H9 (cell line): ENCODE results near the gene SLX4IP. TPM values are rescaled to one million over a fixed set of nuclear protein-coding genes. Genes with fewer than 3 reads are reported as not detected.

Experiments used
- DNase-seq: peaks from one replicate; pipeline ENCODE4 v3.0.0-alpha.2; 2017
- H2AFZ ChIP-seq: one replicate; pipeline ENCODE4 v1.6.1; 2013; ENCODE audit warnings: mild to moderate bottlenecking, low read length, control low read depth, moderate library complexity
- H2AK5ac ChIP-seq: 2 replicates; pipeline ENCODE4 v1.6.1; 2013; ENCODE audit warnings: low read length, control low read depth, mixed read lengths; ENCODE audit not compliant: insufficient read length
- H2BK120ac ChIP-seq: one replicate; pipeline ENCODE4 v1.6.1; 2013; ENCODE audit warnings: low read depth, mild to moderate bottlenecking, low read length, control low read depth, inconsistent platforms; ENCODE audit not compliant: poor library complexity, severe bottlenecking
- H2BK12ac ChIP-seq: 2 replicates; pipeline ENCODE4 v1.6.1; 2013; ENCODE audit warnings: low read length, control low read depth, mixed read lengths, low read depth; ENCODE audit not compliant: insufficient read length
- H2BK15ac ChIP-seq: 2 replicates; pipeline ENCODE4 v1.6.1; 2013; ENCODE audit warnings: low read depth, low read length, control low read depth
- H2BK20ac ChIP-seq: one replicate; pipeline ENCODE4 v1.6.1; 2013; ENCODE audit warnings: low read depth, mild to moderate bottlenecking, low read length, control low read depth, inconsistent platforms; ENCODE audit not compliant: poor library complexity, severe bottlenecking
- H2BK5ac ChIP-seq: 2 replicates; pipeline ENCODE4 v1.6.1; 2013; ENCODE audit warnings: low read length, control low read depth, mixed read lengths; ENCODE audit not compliant: insufficient read length
- H3K14ac ChIP-seq: 2 replicates; pipeline ENCODE4 v1.6.1; 2013; ENCODE audit warnings: low read length, control low read depth; ENCODE audit not compliant: insufficient read depth
- H3K18ac ChIP-seq: 2 replicates; pipeline ENCODE4 v1.6.1; 2013; ENCODE audit warnings: low read depth, mild to moderate bottlenecking, mixed read lengths, low read length, control low read depth; ENCODE audit not compliant: insufficient read length
- H3K23ac ChIP-seq: 2 replicates; pipeline ENCODE4 v1.6.1; 2013; ENCODE audit warnings: low read length, control low read depth, mixed read lengths, low read depth; ENCODE audit not compliant: insufficient read length
- H3K23me2 ChIP-seq: 2 replicates; pipeline ENCODE4 v1.6.1; 2013; ENCODE audit warnings: low read depth, mild to moderate bottlenecking, mixed read lengths, low read length, control low read depth; ENCODE audit not compliant: insufficient read length, poor library complexity, severe bottlenecking
- H3K27ac ChIP-seq: 2 replicates; pipeline ENCODE4 v1.5.1; 2013; ENCODE audit warnings: low read length, control low read depth, mixed read lengths, low read depth; ENCODE audit not compliant: insufficient read length
- H3K27me3 ChIP-seq: 2 replicates; pipeline ENCODE4 v1.6.1; 2013; ENCODE audit warnings: low read length, control low read depth, inconsistent platforms; ENCODE audit not compliant: insufficient read depth
- H3K4ac ChIP-seq: 2 replicates; pipeline ENCODE4 v1.6.1; 2013; ENCODE audit warnings: low read depth, mild to moderate bottlenecking, control low read depth, inconsistent platforms, low read length, moderate library complexity
- H3K4me1 ChIP-seq: 2 replicates; pipeline ENCODE4 v1.6.1; 2013; ENCODE audit warnings: low read length, control low read depth, inconsistent platforms; ENCODE audit not compliant: insufficient read depth
- H3K4me2 ChIP-seq: 2 replicates; pipeline ENCODE4 v1.6.1; 2013; ENCODE audit warnings: low read length, control low read depth, mixed read lengths; ENCODE audit not compliant: insufficient read length, insufficient read depth
- H3K56ac ChIP-seq: 2 replicates; pipeline ENCODE4 v1.6.1; 2013; ENCODE audit warnings: low read depth, mild to moderate bottlenecking, mixed read lengths, low read length, control low read depth; ENCODE audit not compliant: insufficient read length
- H3K79me1 ChIP-seq: 2 replicates; pipeline ENCODE4 v1.6.1; 2013; ENCODE audit warnings: low read depth, mild to moderate bottlenecking, moderate library complexity, low read length, control low read depth, inconsistent platforms; ENCODE audit not compliant: insufficient read depth, poor library complexity, severe bottlenecking
- H3K79me2 ChIP-seq: 2 replicates; pipeline ENCODE4 v1.6.1; 2013; ENCODE audit warnings: low read length, control low read depth, inconsistent platforms; ENCODE audit not compliant: insufficient read depth
- H3K9ac ChIP-seq: 2 replicates; pipeline ENCODE4 v1.6.1; 2013; ENCODE audit warnings: low read length, control low read depth, mixed read lengths; ENCODE audit not compliant: insufficient read length; ENCODE audit errors: extremely low read depth
- H3K9me3 ChIP-seq: one replicate; pipeline ENCODE4 v1.6.1; 2013; ENCODE audit warnings: low read depth, low read length, inconsistent platforms; ENCODE audit not compliant: control insufficient read depth
- H3T11ph ChIP-seq: one replicate; pipeline ENCODE4 v1.6.1; 2013; ENCODE audit warnings: mild to moderate bottlenecking, low read length, control low read depth, inconsistent platforms
- H4K20me1 ChIP-seq: one replicate; pipeline ENCODE4 v1.6.1; 2013; ENCODE audit not compliant: control insufficient read depth, insufficient read length, insufficient read depth
- H4K5ac ChIP-seq: 2 replicates; pipeline ENCODE4 v1.6.1; 2013; ENCODE audit warnings: low read depth, mild to moderate bottlenecking, mixed read lengths, low read length, control low read depth; ENCODE audit not compliant: insufficient read length
- H4K8ac ChIP-seq: replicated peaks from 2 replicates; pipeline ENCODE4 v1.6.1; 2013; ENCODE audit warnings: low read length, control low read depth, mixed read lengths, low read depth; ENCODE audit not compliant: insufficient read length
- H4K91ac ChIP-seq: 2 replicates; pipeline ENCODE4 v1.6.1; 2013; ENCODE audit warnings: low read depth, mild to moderate bottlenecking, moderate library complexity, mixed read lengths, low read length, control low read depth; ENCODE audit not compliant: insufficient read length
- H3K27ac Mint-ChIP-seq, 3 experiments: 2 replicates in 2 of 3; 3 replicates in 1 of 3; pipeline ENCODE4 v1.8.0; 2020 to 2021; ENCODE audit warnings: mixed read lengths in 3 of 3, mild to moderate bottlenecking in 1 of 3, moderate library complexity in 1 of 3
- H3K27me3 Mint-ChIP-seq: 2 replicates; pipeline ENCODE4 v1.8.0; 2021; ENCODE audit warnings: low read depth, mild to moderate bottlenecking, moderate library complexity, mixed read lengths
- H3K36me3 Mint-ChIP-seq, 3 experiments: 2 replicates in 2 of 3; 3 replicates in 1 of 3; pipeline ENCODE4 v1.8.0; 2020 to 2021; ENCODE audit warnings: low read depth in 3 of 3, mixed read lengths in 3 of 3; ENCODE audit not compliant: insufficient read depth in 1 of 3
- H3K4me1 Mint-ChIP-seq, 2 experiments: 2 replicates each; pipeline ENCODE4 v1.8.0; 2020; ENCODE audit warnings: mixed read lengths in 2 of 2
- H3K4me3 Mint-ChIP-seq, 2 experiments: 2 replicates in 1 of 2; 3 replicates in 1 of 2; pipeline ENCODE4 v1.8.0; 2020 to 2021; ENCODE audit warnings: mild to moderate bottlenecking in 2 of 2, mixed read lengths in 2 of 2, moderate library complexity in 1 of 2
- H3K9me3 Mint-ChIP-seq, 2 experiments: 2 replicates in 1 of 2; 3 replicates in 1 of 2; pipeline ENCODE4 v1.8.0; 2020; ENCODE audit warnings: mild to moderate bottlenecking in 2 of 2, mixed read lengths in 2 of 2, moderate library complexity in 1 of 2
- CTCF ChIP-seq: fragments of 200-600 bp; sonication (generic); conservative IDR thresholded peaks from 3 replicates; pipeline ENCODE4 v1.8.0; 2021; ENCODE audit warnings: antibody characterized with exemption, mild to moderate bottlenecking
- WGBS: extraction: QIAGEN DNeasy Blood & Tissue Kit; methylation state at CpG from one replicate; pipeline ENCODE4 v1.1.7; 2013; ENCODE audit warnings: missing lambda C conversion rate, low lambda C conversion rate, mixed read lengths; ENCODE audit not compliant: insufficient read length; ENCODE audit errors: extremely low coverage; 5-methylcytosine and 5-hydroxymethylcytosine counted together
- total RNA-seq: library from RNA; stranded (reverse); gene quantifications from 2 replicates; pipeline ENCODE4 v1.2.1, GENCODE V29; 2021

The SLX4IP gene
- total RNA-seq, 1 experiment from 2014 or later: 7.9 TPM

- H3K4ac ChIP-seq: no peak overlapping the region
- no CpG with 5 or more reads among the region's 38 CpGs for WGBS
- H2BK12ac ChIP-seq: no peak overlapping the region
- peaks cover 4% of the 10 kb centered on the region; the same call in 1 of the 2 replicates for H3K79me2 ChIP-seq
- H3K9ac ChIP-seq: peak overlapping the region; percentile 6
- H3K79me1 ChIP-seq: no peaks in the 10 kb centered on the region
- H2AK5ac ChIP-seq: no peak overlapping the region
- Mint-ChIP-seq H3K9me3 (no peaks in the 10 kb centered on the region), H3K36me3 (peaks cover 0 to 12% (median 1%) of the 10 kb centered on the region in 3 experiments; a peak in 3 of 7 replicates), H3K27ac (0 out of 7 replicates have a peak overlapping the region, but pooled peaks of 1 of the 3 experiments have one; percentile 77), H3K4me3 (peak overlapping the region; percentile 81 to 85), H3K27me3 (no peaks in the 10 kb centered on the region; the same call in 1 of the 2 replicates), H3K4me1 (peaks cover 31 to 32% of the 10 kb centered on the region in 2 experiments)
- peak overlapping the region; percentile 73 for H3K4me2 ChIP-seq
- no peak overlapping the region for H3K56ac ChIP-seq
- H2BK20ac ChIP-seq: no peak overlapping the region
- no peak overlapping the region for H4K5ac ChIP-seq
- H3K27ac ChIP-seq: no peak overlapping the region
- no peaks in the 10 kb centered on the region for H3K9me3 ChIP-seq
- DNase-seq: peak; percentile 84
- no peak overlapping the region for H4K8ac ChIP-seq
- no peak overlapping the region for H3K23ac ChIP-seq
- no peak overlapping the region for H2AFZ ChIP-seq
- H4K91ac ChIP-seq: no peak overlapping the region
- no peak overlapping the region for H2BK120ac ChIP-seq
- peaks cover 23% of the 10 kb centered on the region for H3K23me2 ChIP-seq
- H4K20me1 ChIP-seq: no peaks in the 10 kb centered on the region
- peak; percentile 88 for TF ChIP-seq CTCF
- H3K18ac ChIP-seq: peak overlapping the region; percentile 60
- peak overlapping the region; percentile 89; the same call in 1 of the 2 replicates for H3K14ac ChIP-seq
- H2BK5ac ChIP-seq: no peak overlapping the region
- H3K4me1 ChIP-seq: peaks cover 7% of the 10 kb centered on the region
- H2BK15ac ChIP-seq: no peak overlapping the region
- H3K27me3 ChIP-seq: no peaks in the 10 kb centered on the region
- H3T11ph ChIP-seq: no peak overlapping the region
Measured at GRCh38 chr20:10674684-10675449, 239.8 kb downstream of the SLX4IP start.
